CD14-positive monocyte (primary cell): ENCODE data around the gene FAM222B. TPM values are rescaled to one million over a fixed set of nuclear protein-coding genes. Genes with fewer than 3 reads are reported as not detected.

Experiments
- DNase-seq, 3 donors: peaks; one replicate each; pipeline ENCODE4 v3.0.0-alpha.2; 2011 to 2022
- H2AFZ ChIP-seq: 2 replicates; pipeline ENCODE4 v1.6.0; 2012; ENCODE audit warnings: mild to moderate bottlenecking, low read depth, low read length, inconsistent platforms; ENCODE audit not compliant: insufficient read depth, poor library complexity, severe bottlenecking
- H3K27ac ChIP-seq, 2 donors: 1 replicate in 1 of 2; 2 replicates in 1 of 2; pipeline ENCODE4 v1.5.1; 2012 to 2013; ENCODE audit warnings: low read length in 2 of 2, control low read depth in 1 of 2, inconsistent platforms in 1 of 2, low read depth in 1 of 2, mild to moderate bottlenecking in 1 of 2
- H3K27me3 ChIP-seq, 2 donors: one replicate each; pipeline versions ENCODE4 v1.6.0 to v1.6.1; 2011 to 2013; ENCODE audit warnings: low read length in 2 of 2; ENCODE audit not compliant: control insufficient read depth in 2 of 2, insufficient read depth in 2 of 2
- H3K36me3 ChIP-seq, 2 donors: replicated peaks in 1 of 2; 1 replicate in 1 of 2; 2 replicates in 1 of 2; pipeline versions ENCODE4 v1.5.1 to v1.6.1; 2012 to 2013; ENCODE audit warnings: low read length in 2 of 2, control low read depth in 1 of 2, inconsistent platforms in 1 of 2, mild to moderate bottlenecking in 1 of 2; ENCODE audit not compliant: insufficient read depth in 2 of 2, control insufficient read depth in 1 of 2
- H3K4me1 ChIP-seq, 2 donors: 1 replicate in 1 of 2; 2 replicates in 1 of 2; pipeline versions ENCODE4 v1.5.1 to v1.6.1; 2012 to 2013; ENCODE audit warnings: low read length in 2 of 2, control low read depth in 1 of 2, inconsistent platforms in 1 of 2, mild to moderate bottlenecking in 1 of 2, moderate library complexity in 1 of 2; ENCODE audit not compliant: insufficient read depth in 2 of 2, control insufficient read depth in 1 of 2
- H3K4me2 ChIP-seq: replicated peaks from 2 replicates; pipeline ENCODE3; 2012; ENCODE audit warnings: low read length, moderate library complexity, mild to moderate bottlenecking; ENCODE audit not compliant: poor library complexity, severe bottlenecking; ENCODE audit errors: extremely low read depth
- H3K4me3 ChIP-seq, 3 experiments: fragments of 200-600 bp in 1 of 3; sonication (generic) in 1 of 3; replicated peaks in 1 of 3; 1 replicate in 2 of 3; 2 replicates in 1 of 3; pipeline ENCODE4 v1.5.1; 2011 to 2013; ENCODE audit warnings: low read length in 3 of 3, mild to moderate bottlenecking in 3 of 3, control low read depth in 2 of 3, low read depth in 2 of 3, inconsistent platforms in 1 of 3, moderate library complexity in 1 of 3
- H3K79me2 ChIP-seq: 2 replicates; pipeline ENCODE4 v1.6.0; 2012; ENCODE audit warnings: mild to moderate bottlenecking, control low read depth, inconsistent platforms, low read length, moderate library complexity; ENCODE audit not compliant: insufficient read depth
- H3K9ac ChIP-seq: 2 replicates; pipeline ENCODE4 v1.6.0; 2017; ENCODE audit warnings: low read length, mild to moderate bottlenecking; ENCODE audit not compliant: insufficient read depth, poor library complexity, severe bottlenecking
- H3K9me3 ChIP-seq, 2 donors: replicated peaks in 1 of 2; 1 replicate in 1 of 2; 2 replicates in 1 of 2; pipeline versions ENCODE4 v1.5.1 to v1.6.1; 2012 to 2013; ENCODE audit warnings: low read length in 2 of 2, control low read depth in 1 of 2; ENCODE audit not compliant: control insufficient read depth in 1 of 2, insufficient read depth in 1 of 2
- H4K20me1 ChIP-seq: 2 replicates; pipeline ENCODE4 v1.6.0; 2012; ENCODE audit warnings: mild to moderate bottlenecking, low read length, control low read depth, moderate library complexity; ENCODE audit not compliant: insufficient read depth
- H3K27ac Mint-ChIP-seq, 7 donors: one replicate each; pipeline ENCODE4 v1.8.0; 2020; ENCODE audit warnings: mild to moderate bottlenecking in 7 of 7, mixed read lengths in 7 of 7, moderate library complexity in 6 of 7, inconsistent platforms in 2 of 7
- H3K27me3 Mint-ChIP-seq, 3 donors: one replicate each; pipeline ENCODE4 v1.8.0; 2021 to 2022; ENCODE audit warnings: low read depth in 3 of 3, mild to moderate bottlenecking in 3 of 3, mixed read lengths in 3 of 3, moderate library complexity in 3 of 3, inconsistent platforms in 1 of 3
- H3K36me3 Mint-ChIP-seq, 2 donors: one replicate each; pipeline ENCODE4 v1.8.0; 2020; ENCODE audit warnings: mixed read lengths in 2 of 2, inconsistent platforms in 1 of 2, mild to moderate bottlenecking in 1 of 2
- H3K4me1 Mint-ChIP-seq: one replicate; pipeline ENCODE4 v1.8.0; 2020; ENCODE audit warnings: mild to moderate bottlenecking, mixed read lengths
- H3K4me3 Mint-ChIP-seq, 2 donors: one replicate each; pipeline ENCODE4 v1.8.0; 2020; ENCODE audit warnings: mild to moderate bottlenecking in 2 of 2, mixed read lengths in 2 of 2, moderate library complexity in 1 of 2
- H3K9me3 Mint-ChIP-seq, 7 donors: one replicate each; pipeline ENCODE4 v1.8.0; 2020 to 2022; ENCODE audit warnings: mixed read lengths in 7 of 7, mild to moderate bottlenecking in 6 of 7, moderate library complexity in 6 of 7, inconsistent platforms in 2 of 7
- WGBS: methylation state at CpG from one replicate; pipeline ENCODE4 v1.1.5; 2013; ENCODE audit warnings: missing lambda C conversion rate; ENCODE audit not compliant: insufficient coverage; 5-methylcytosine and 5-hydroxymethylcytosine counted together
- intact Hi-C, 2 donors: fragments of 100-400 bp; cut with micrococcal nuclease; formaldehyde crosslinking; loops; one replicate each; pipeline versions ENCODE4 v1.15.0 to v1.15.1; 2023
- polyA plus RNA-seq, 3 donors: library from polyadenylated mRNA; depleted of rRNA in 1 of 3; unstranded in 2 of 3; stranded (reverse) in 1 of 3; fragments of 300-500 nt in 2 of 3; fragments of >200 nt in 1 of 3; fragmentation: Illumina TruSeq in 2 of 3; gene quantifications; 1 replicate in 2 of 3; 2 replicates in 1 of 3; pipeline ENCODE4 v1.2.3, GENCODE V29; 2012 to 2021
- TF ChIP-seq, protein P1 (sequence below): fragments of 200-600 bp; IDR thresholded peaks from one replicate; pipeline ENCODE4 v1.8.0; 2022; ENCODE audit warnings: antibody characterized with exemption, mild to moderate bottlenecking

The FAM222B gene
- polyA plus RNA-seq, 3 donors, result 1.5 to 8.6 (median 1.9) TPM

DNA sequence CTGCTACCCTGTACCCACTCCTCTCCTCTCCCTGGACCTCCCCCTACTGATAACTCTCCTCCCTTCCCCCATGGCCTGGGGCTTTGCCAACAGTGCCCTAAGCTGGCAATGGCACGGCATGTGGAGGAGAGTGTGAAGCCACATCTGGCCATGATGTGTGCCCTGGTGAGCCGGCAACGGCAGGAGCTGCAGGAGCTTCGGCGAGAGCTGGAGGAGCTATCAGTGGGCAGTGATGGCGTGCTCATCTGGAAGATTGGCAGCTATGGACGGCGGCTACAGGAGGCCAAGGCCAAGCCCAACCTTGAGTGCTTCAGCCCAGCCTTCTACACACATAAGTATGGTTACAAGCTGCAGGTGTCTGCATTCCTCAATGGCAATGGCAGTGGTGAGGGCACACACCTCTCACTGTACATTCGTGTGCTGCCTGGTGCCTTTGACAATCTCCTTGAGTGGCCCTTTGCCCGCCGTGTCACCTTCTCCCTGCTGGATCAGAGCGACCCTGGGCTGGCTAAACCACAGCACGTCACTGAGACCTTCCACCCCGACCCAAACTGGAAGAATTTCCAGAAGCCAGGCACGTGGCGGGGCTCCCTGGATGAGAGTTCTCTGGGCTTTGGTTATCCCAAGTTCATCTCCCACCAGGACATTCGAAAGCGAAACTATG is 93.6 kb downstream of the FAM222B start:
- DNase-seq, result no peak
- Histone ChIP-seq H3K27me3 (peaks cover 4 to 15% of the 10 kb centered on the region in 2 donors), H3K9ac (no peak overlapping the region), H3K4me1 (peaks cover 16 to 19% of the 10 kb centered on the region in 2 donors), H3K36me3 (no peaks in the 10 kb centered on the region), H3K4me3 (no peak overlapping the region), H3K9me3 (no peaks in the 10 kb centered on the region), H2AFZ (no peak overlapping the region), H3K27ac (no peak overlapping the region), H3K79me2 (no peaks in the 10 kb centered on the region), H3K4me2 (no peak overlapping the region), H4K20me1 (peaks cover 13% of the 10 kb centered on the region)
- peaks cover 13% of the 10 kb centered on the region for H3K4me1 Mint-ChIP-seq
- intact Hi-C loops, result loop anchor here in 1 of 2 donors (10.0 kb wide), 1 partner anchor 206 kb away; the partner anchor contains the start of gene PHF12
- H3K27ac Mint-ChIP-seq, result peak overlapping the region in 2 of 7 donors; percentile 24 to 79
- 92% methylated on average over 13 of the region's 18 CpGs for WGBS
- peaks cover 7 to 8% of the 10 kb centered on the region in 2 donors for H3K36me3 Mint-ChIP-seq
- H3K27me3 Mint-ChIP-seq, result peaks cover 8 to 24% (median 18%) of the 10 kb centered on the region in 3 donors
- H3K9me3 Mint-ChIP-seq, result peaks cover 0 to 5% (median 0%) of the 10 kb centered on the region in 7 donors
- H3K4me3 Mint-ChIP-seq, result no peak overlapping the region
- TF ChIP-seq, protein P1, sequence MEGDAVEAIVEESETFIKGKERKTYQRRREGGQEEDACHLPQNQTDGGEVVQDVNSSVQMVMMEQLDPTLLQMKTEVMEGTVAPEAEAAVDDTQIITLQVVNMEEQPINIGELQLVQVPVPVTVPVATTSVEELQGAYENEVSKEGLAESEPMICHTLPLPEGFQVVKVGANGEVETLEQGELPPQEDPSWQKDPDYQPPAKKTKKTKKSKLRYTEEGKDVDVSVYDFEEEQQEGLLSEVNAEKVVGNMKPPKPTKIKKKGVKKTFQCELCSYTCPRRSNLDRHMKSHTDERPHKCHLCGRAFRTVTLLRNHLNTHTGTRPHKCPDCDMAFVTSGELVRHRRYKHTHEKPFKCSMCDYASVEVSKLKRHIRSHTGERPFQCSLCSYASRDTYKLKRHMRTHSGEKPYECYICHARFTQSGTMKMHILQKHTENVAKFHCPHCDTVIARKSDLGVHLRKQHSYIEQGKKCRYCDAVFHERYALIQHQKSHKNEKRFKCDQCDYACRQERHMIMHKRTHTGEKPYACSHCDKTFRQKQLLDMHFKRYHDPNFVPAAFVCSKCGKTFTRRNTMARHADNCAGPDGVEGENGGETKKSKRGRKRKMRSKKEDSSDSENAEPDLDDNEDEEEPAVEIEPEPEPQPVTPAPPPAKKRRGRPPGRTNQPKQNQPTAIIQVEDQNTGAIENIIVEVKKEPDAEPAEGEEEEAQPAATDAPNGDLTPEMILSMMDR, result no peak

DNA sequence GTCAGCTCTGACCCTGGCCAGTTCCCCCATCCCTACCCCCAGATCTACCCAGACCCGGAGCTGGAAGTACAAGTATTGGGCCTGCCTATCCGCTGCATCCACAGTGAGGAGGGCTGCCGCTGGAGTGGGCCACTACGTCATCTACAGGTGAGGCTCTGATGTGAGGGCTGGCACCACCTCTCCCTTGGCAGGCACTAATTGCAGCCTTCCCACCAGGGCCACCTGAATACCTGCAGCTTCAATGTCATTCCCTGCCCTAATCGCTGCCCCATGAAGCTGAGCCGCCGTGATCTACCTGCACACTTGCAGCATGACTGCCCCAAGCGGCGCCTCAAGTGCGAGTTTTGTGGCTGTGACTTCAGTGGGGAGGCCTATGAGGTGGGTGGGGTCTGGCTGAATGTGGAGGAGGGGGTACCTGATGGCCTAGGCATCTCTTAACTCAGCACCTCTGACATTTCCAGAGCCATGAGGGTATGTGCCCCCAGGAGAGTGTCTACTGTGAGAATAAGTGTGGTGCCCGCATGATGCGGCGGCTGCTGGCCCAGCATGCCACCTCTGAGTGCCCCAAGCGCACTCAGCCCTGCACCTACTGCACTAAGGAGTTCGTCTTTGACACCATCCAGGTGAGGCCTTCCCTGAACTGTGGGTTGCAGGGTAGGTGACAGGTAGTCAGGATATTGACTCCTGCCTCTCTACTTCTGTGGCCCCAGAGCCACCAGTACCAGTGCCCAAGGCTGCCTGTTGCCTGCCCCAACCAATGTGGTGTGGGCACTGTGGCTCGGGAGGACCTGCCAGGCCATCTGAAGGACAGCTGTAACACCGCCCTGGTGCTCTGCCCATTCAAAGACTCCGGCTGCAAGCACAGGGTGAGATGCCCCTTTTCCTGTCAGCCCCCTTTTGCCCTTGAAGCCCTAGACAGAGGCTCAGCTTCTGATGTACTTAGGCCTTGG is 94.5 kb downstream of the FAM222B start:
- Mint-ChIP-seq H3K9me3 (peaks cover 0 to 5% (median 0%) of the 10 kb centered on the region in 7 donors), H3K36me3 (peaks cover 7 to 8% of the 10 kb centered on the region in 2 donors), H3K4me1 (peaks cover 15% of the 10 kb centered on the region), H3K4me3 (no peak overlapping the region), H3K27ac (peak overlapping the region in 1 of 7 donors; percentile 50), H3K27me3 (peaks cover 8 to 24% (median 18%) of the 10 kb centered on the region in 3 donors)
- intact Hi-C loops, result loop anchor here in 1 of 2 donors (10.0 kb wide), 1 partner anchor 207 kb away; the partner anchor contains the start of gene PHF12
- Histone ChIP-seq H3K4me3 (no peak overlapping the region), H2AFZ (no peak overlapping the region), H3K27ac (no peak overlapping the region), H3K36me3 (no peaks in the 10 kb centered on the region), H3K9ac (no peak overlapping the region), H4K20me1 (peaks cover 13% of the 10 kb centered on the region), H3K4me2 (no peak overlapping the region), H3K27me3 (peaks cover 4 to 15% of the 10 kb centered on the region in 2 donors), H3K79me2 (no peaks in the 10 kb centered on the region), H3K4me1 (peaks cover 22 to 26% of the 10 kb centered on the region in 2 donors), H3K9me3 (no peaks in the 10 kb centered on the region)
- DNase-seq, result no peak
- TF ChIP-seq, protein P1, result no peak
- 98% methylated on average over 16 of the region's 18 CpGs for WGBS
